IMR-90 (cell line): ENCODE measurements around the gene BTF3. TPM values are rescaled to one million over a fixed set of nuclear protein-coding genes. Genes with fewer than 3 reads are reported as not detected.

Experiments used
- ATAC-seq: fragments of 200-7000 bp; cut with Tn5 transposase; 2 replicates; pipeline ENCODE4 v1.9.1; 2020; ENCODE audit warnings: low read depth, mild to moderate bottlenecking, moderate library complexity
- BruUV-seq: library from RNA; stranded (reverse); fragments of 400-500 nt; replicated peaks from 2 replicates; lab custom pipeline; 2021; lab: Mats Ljungman, UMichigan
- CTCF ChIA-PET: fragments of 300-600 bp; formaldehyde crosslinking; extraction: SDS; loops from one replicate; lab custom pipeline; 2021; ENCODE audit warnings: antibody characterized with exemption; lab: Yijun Ruan, JAX
- POLR2A ChIA-PET: fragments of 300-600 bp; sonication (Branson Sonifier 250); formaldehyde crosslinking; loops from one replicate; lab custom pipeline; 2022; ENCODE audit warnings: antibody characterized with exemption; ENCODE audit not compliant: unreplicated experiment; lab: Charles Lee
- DNase-seq: peaks from one replicate; pipeline ENCODE4 v3.0.0; 2013
- H2AFZ ChIP-seq: replicated peaks from 2 replicates; pipeline ENCODE3; 2013; ENCODE audit warnings: low read length, mild to moderate bottlenecking; ENCODE audit not compliant: poor library complexity
- H2AK5ac ChIP-seq: 2 replicates; pipeline ENCODE4 v1.6.1; 2013; ENCODE audit warnings: low read depth, low read length, inconsistent platforms
- H2AK9ac ChIP-seq: replicated peaks from 2 replicates; pipeline ENCODE3; 2013; ENCODE audit warnings: mild to moderate bottlenecking, low read depth, low read length, moderate library complexity; ENCODE audit not compliant: poor library complexity
- H2BK120ac ChIP-seq: 2 replicates; pipeline ENCODE4 v1.6.1; 2013; ENCODE audit warnings: low read depth, low read length, inconsistent platforms
- H2BK15ac ChIP-seq: 3 replicates; pipeline ENCODE4 v1.6.1; 2013; ENCODE audit warnings: low read depth, low read length, inconsistent platforms
- H2BK20ac ChIP-seq: 2 replicates; pipeline ENCODE4 v1.6.1; 2013; ENCODE audit warnings: low read depth, mild to moderate bottlenecking, inconsistent platforms, low read length, moderate library complexity
- H2BK5ac ChIP-seq: 2 replicates; pipeline ENCODE4 v1.6.1; 2013; ENCODE audit warnings: mild to moderate bottlenecking, low read depth, low read length, inconsistent platforms; ENCODE audit not compliant: poor library complexity, severe bottlenecking
- H3K14ac ChIP-seq: replicated peaks from 2 replicates; pipeline ENCODE4 v1.6.1; 2013; ENCODE audit warnings: low read depth, low read length, inconsistent platforms
- H3K18ac ChIP-seq: 2 replicates; pipeline ENCODE4 v1.6.1; 2013; ENCODE audit warnings: low read depth, low read length, control low read depth
- H3K23ac ChIP-seq: 2 replicates; pipeline ENCODE4 v1.6.1; 2013; ENCODE audit warnings: low read depth, low read length, inconsistent platforms
- H3K27ac ChIP-seq: 2 replicates; pipeline ENCODE4 v1.5.1; 2013; ENCODE audit warnings: mild to moderate bottlenecking, control low read depth, low read length; ENCODE audit not compliant: insufficient read depth
- H3K27me3 ChIP-seq: 2 replicates; pipeline ENCODE4 v1.6.1; 2013; ENCODE audit warnings: low read length; ENCODE audit not compliant: control insufficient read depth, insufficient read depth
- H3K36me3 ChIP-seq: 2 replicates; pipeline ENCODE4 v1.6.1; 2013; ENCODE audit warnings: low read length, mixed read lengths; ENCODE audit not compliant: control insufficient read depth, insufficient read depth
- H3K4ac ChIP-seq: 2 replicates; pipeline ENCODE4 v1.6.1; 2013; ENCODE audit warnings: low read depth, low read length, inconsistent platforms
- H3K4me1 ChIP-seq: 2 replicates; pipeline ENCODE4 v1.6.1; 2013; ENCODE audit warnings: low read length, mixed read lengths; ENCODE audit not compliant: control insufficient read depth, insufficient read depth
- H3K4me2 ChIP-seq: 2 replicates; pipeline ENCODE4 v1.6.1; 2013; ENCODE audit warnings: low read depth, mild to moderate bottlenecking, control low read depth, low read length, moderate library complexity
- H3K4me3 ChIP-seq: 2 replicates; pipeline ENCODE4 v1.5.1; 2013; ENCODE audit warnings: low read depth, mild to moderate bottlenecking, control low read depth, low read length, moderate library complexity; ENCODE audit not compliant: insufficient read depth
- H3K56ac ChIP-seq: 2 replicates; pipeline ENCODE4 v1.6.1; 2013; ENCODE audit warnings: low read length, inconsistent platforms; ENCODE audit not compliant: insufficient read depth; ENCODE audit errors: extremely low read depth
- H3K79me1 ChIP-seq, 2 experiments: 2 replicates each; pipeline ENCODE4 v1.6.1; 2013; ENCODE audit warnings: low read length in 2 of 2, inconsistent platforms in 1 of 2, low read depth in 1 of 2
- H3K9ac ChIP-seq: 2 replicates; pipeline ENCODE4 v1.6.1; 2013; ENCODE audit warnings: low read depth, low read length, control low read depth
- H3K9me1 ChIP-seq: 2 replicates; pipeline ENCODE4 v1.6.1; 2013; ENCODE audit warnings: low read length, inconsistent platforms; ENCODE audit not compliant: insufficient read depth
- H3K9me3 ChIP-seq: 2 replicates; pipeline ENCODE4 v1.6.1; 2013; ENCODE audit warnings: low read length; ENCODE audit not compliant: control insufficient read depth, insufficient read depth
- H4K20me1 ChIP-seq: 2 replicates; pipeline ENCODE4 v1.6.1; 2013; ENCODE audit warnings: low read length, inconsistent platforms; ENCODE audit not compliant: insufficient read depth
- H4K5ac ChIP-seq: 2 replicates; pipeline ENCODE4 v1.6.1; 2013; ENCODE audit warnings: mild to moderate bottlenecking, low read depth, low read length, control low read depth
- H4K8ac ChIP-seq, 2 experiments: 2 replicates each; pipeline ENCODE4 v1.6.1; 2013; ENCODE audit warnings: low read depth in 2 of 2, low read length in 2 of 2, control low read depth in 1 of 2, inconsistent platforms in 1 of 2
- H4K91ac ChIP-seq: 2 replicates; pipeline ENCODE4 v1.6.1; 2013; ENCODE audit warnings: low read depth, low read length, inconsistent platforms; ENCODE audit not compliant: insufficient read depth
- CEBPB ChIP-seq: IDR thresholded peaks from 2 replicates; pipeline ENCODE4 v1.6.1; 2012; ENCODE audit warnings: low read depth, low read length, improper control_type of control experiment
- CHD1 ChIP-seq: IDR thresholded peaks from 2 replicates; pipeline ENCODE4 v1.6.1; 2012; ENCODE audit warnings: low read depth, low read length, improper control_type of control experiment
- CTCF ChIP-seq: conservative IDR thresholded peaks from 2 replicates; pipeline ENCODE4 v1.5.1; 2012; ENCODE audit warnings: mild to moderate bottlenecking, low read depth, low read length, improper control_type of control experiment
- FOS ChIP-seq: fragments of 150-350 bp; IDR thresholded peaks from 2 replicates; pipeline ENCODE4 v1.6.1; 2016; ENCODE audit warnings: low read depth, low read length
- MAFK ChIP-seq: IDR thresholded peaks from 2 replicates; pipeline ENCODE4 v1.6.1; 2012; ENCODE audit warnings: low read depth, low read length, improper control_type of control experiment
- MXI1 ChIP-seq: IDR thresholded peaks from 2 replicates; pipeline ENCODE4 v1.6.1; 2012; ENCODE audit warnings: low read depth, mild to moderate bottlenecking, low read length, moderate library complexity, borderline replicate concordance
- RAD21 ChIP-seq: IDR thresholded peaks from 2 replicates; pipeline ENCODE4 v1.6.1; 2012; ENCODE audit warnings: low read length, improper control_type of control experiment
- RCOR1 ChIP-seq: IDR thresholded peaks from 2 replicates; pipeline ENCODE4 v1.6.1; 2012; ENCODE audit warnings: mild to moderate bottlenecking, low read length, improper control_type of control experiment; ENCODE audit not compliant: insufficient replicate concordance
- RFX5 ChIP-seq: IDR thresholded peaks from 2 replicates; pipeline ENCODE4 v1.8.0; 2012; ENCODE audit warnings: low read depth, mild to moderate bottlenecking, low read length, moderate library complexity
- WGBS, 2 experiments: methylation state at CpG; one replicate each; pipeline versions ENCODE4 v1.1.5 to v1.1.7; 2013; ENCODE audit warnings: missing lambda C conversion rate in 2 of 2; ENCODE audit not compliant: insufficient read length in 1 of 2; ENCODE audit errors: extremely low coverage in 2 of 2; 5-methylcytosine and 5-hydroxymethylcytosine counted together
- dilution Hi-C: fragments of 300-500 bp; cut with HindIII; formaldehyde crosslinking; loops from one replicate; pipeline ENCODE4 v1.14.3; 2018; ENCODE audit warnings: low sequenced_read_pairs; ENCODE audit not compliant: unreplicated experiment
- in situ Hi-C: fragments of 300-500 bp; cut with MboI; formaldehyde crosslinking; loops from 3 replicates; pipeline ENCODE4 v1.14.3; 2019; ENCODE audit warnings: low sequenced_read_pairs, inconsistent platforms, mixed read lengths
- intact Hi-C: fragments of 100-400 bp; cut with micrococcal nuclease; formaldehyde crosslinking; loops from 2 replicates; pipeline ENCODE4 v1.10.0; 2022
- polyA plus RNA-seq, 3 experiments: library from polyadenylated mRNA; depleted of rRNA; stranded (reverse); fragments of >200 nt; gene quantifications; 2 replicates each; pipeline ENCODE4 v1.2.3, GENCODE V29; 2012; ENCODE audit warnings: low replicate concordance in 1 of 3
- total RNA-seq: library from RNA; depleted of rRNA; stranded (reverse); fragments of >200 nt; gene quantifications from 2 replicates; pipeline ENCODE4 v1.2.3, GENCODE V29; 2012
- TF ChIP-seq, protein P1 (sequence below): fragments of 150-350 bp; IDR thresholded peaks from 2 replicates; pipeline ENCODE4 v1.6.1; 2017; ENCODE audit warnings: mild to moderate bottlenecking, antibody characterized with exemption, low read length, low read depth

Gene BTF3
- total and polyA plus RNA-seq, 2 of the 4 experiments (the other 2 are of a cell fraction): 225 to 443 TPM

DNA sequence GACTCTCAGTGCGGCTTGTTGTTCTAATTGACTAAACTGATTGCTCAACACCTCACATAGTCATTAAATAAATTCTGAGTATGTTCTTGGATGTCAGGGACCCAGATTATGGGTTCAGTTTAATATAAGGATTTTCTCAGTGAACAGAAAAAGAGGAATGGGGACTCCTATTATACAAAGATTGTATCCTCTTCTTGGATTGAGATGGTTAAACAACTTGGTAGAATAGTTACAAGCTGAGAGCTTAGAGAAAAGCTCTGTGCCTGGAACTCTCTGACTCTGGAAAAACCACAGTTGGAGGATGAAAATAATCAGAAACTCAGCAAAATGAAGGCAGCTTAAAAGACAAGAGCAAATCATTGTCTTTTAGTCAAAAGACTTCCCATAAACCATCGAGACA lies 36.7 kb downstream of the BTF3 start:
- no peaks in the 10 kb centered on the region for H3K36me3 ChIP-seq
- ChIA-PET CTCF (interaction anchor here (0.9 to 1.4 kb wide), 2 partner anchors 16 to 84 kb away, joined by 3 to 4 read pairs; no protein-coding TSS in a partner anchor), POLR2A (no interaction called here)
- BruUV-seq: no TSS peak
- H3K18ac ChIP-seq: no peak overlapping the region
- no peak overlapping the region for H3K9ac ChIP-seq
- H3K4ac ChIP-seq: no peak overlapping the region
- no peak for TF ChIP-seq CEBPB
- TF ChIP-seq CTCF: no peak
- TF ChIP-seq RAD21: no peak
- no peak for TF ChIP-seq FOS
- no peak for TF ChIP-seq CHD1
- no peak for TF ChIP-seq MAFK
- TF ChIP-seq, protein P1, sequence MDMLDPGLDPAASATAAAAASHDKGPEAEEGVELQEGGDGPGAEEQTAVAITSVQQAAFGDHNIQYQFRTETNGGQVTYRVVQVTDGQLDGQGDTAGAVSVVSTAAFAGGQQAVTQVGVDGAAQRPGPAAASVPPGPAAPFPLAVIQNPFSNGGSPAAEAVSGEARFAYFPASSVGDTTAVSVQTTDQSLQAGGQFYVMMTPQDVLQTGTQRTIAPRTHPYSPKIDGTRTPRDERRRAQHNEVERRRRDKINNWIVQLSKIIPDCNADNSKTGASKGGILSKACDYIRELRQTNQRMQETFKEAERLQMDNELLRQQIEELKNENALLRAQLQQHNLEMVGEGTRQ: no peak
- TF ChIP-seq RCOR1: no peak
- no peak for TF ChIP-seq MXI1
- TF ChIP-seq RFX5: no peak
- no peak overlapping the region for H2AFZ ChIP-seq
- H2BK5ac ChIP-seq: no peak overlapping the region
- no peak overlapping the region for H3K56ac ChIP-seq
- H3K79me1 ChIP-seq: no peaks in the 10 kb centered on the region
- H3K27me3 ChIP-seq: no peaks in the 10 kb centered on the region
- dilution Hi-C loops (no loop called here), intact Hi-C loops (loop anchor here (5.0 kb wide), 1 partner anchor 318 kb away; no protein-coding TSS in a partner anchor), in situ Hi-C loops (no loop called here)
- no peak overlapping the region for H3K23ac ChIP-seq
- H3K4me3 ChIP-seq: no peak overlapping the region
- no peaks in the 10 kb centered on the region for H3K9me3 ChIP-seq
- ATAC-seq (no peak), DNase-seq (no peak)
- H3K9me1 ChIP-seq: peaks cover 6% of the 10 kb centered on the region; the same call in 1 of the 2 replicates
- no peak overlapping the region for H3K14ac ChIP-seq
- H3K4me1 ChIP-seq: peaks cover 3% of the 10 kb centered on the region
- H4K5ac ChIP-seq: no peak overlapping the region
- no peaks in the 10 kb centered on the region for H4K20me1 ChIP-seq
- H2AK9ac ChIP-seq: no peak overlapping the region
- WGBS, 2 experiments: no CpG with 5 or more reads among the region's 2 CpGs
- no peak overlapping the region for H3K4me2 ChIP-seq
- no peak overlapping the region for H4K91ac ChIP-seq
- no peak overlapping the region for H2BK15ac ChIP-seq
- H2AK5ac ChIP-seq: no peak overlapping the region
- H4K8ac ChIP-seq: no peak overlapping the region
- no peak overlapping the region for H2BK120ac ChIP-seq
- no peak overlapping the region for H2BK20ac ChIP-seq
- no peak overlapping the region for H3K27ac ChIP-seq
